NCI-H1417 treated with DMSO at 0.1 percent for 48 hours (cell line): ENCODE results near the gene ANGEL2.
"Not testable (repeated sequence)": the region's sequence is repeated elsewhere in the genome, so short reads cannot be mapped to it uniquely, and the experiment has no call there.

Experiments
- DNase-seq: peaks from one replicate; lab custom pipeline; 2025; lab: John Stamatoyannopoulos, UW

Gene ANGEL2

GRCh38 chr1:213019450-213019849 lies 3.8 kb upstream of the ANGEL2 start:
- DNase-seq: no peak

- DNase-seq: no peak
Observed at GRCh38 chr1:213017447-213018273, 2.0 kb upstream of the ANGEL2 start.

GRCh38 chr1:213014642-213015041 lies 1.0 kb downstream of the ANGEL2 start:
- DNase-seq: no peak

GRCh38 chr1:213008564-213008963 lies 7.1 kb downstream of the ANGEL2 start:
- no peak for DNase-seq

- DNase-seq: no peak
Observed at GRCh38 chr1:213003256-213003655, 12.4 kb downstream of the ANGEL2 start.

GRCh38 chr1:212994926-212995325 lies 20.7 kb downstream of the ANGEL2 start:
- DNase-seq: no peak

- DNase-seq: not testable (repeated sequence)
Observed at GRCh38 chr1:212993960-212994359, 21.7 kb downstream of the ANGEL2 start.

GRCh38 chr1:212990276-212990675 lies 25.4 kb downstream of the ANGEL2 start:
- no peak for DNase-seq

GRCh38 chr1:212987702-212988322 lies 27.9 kb downstream of the ANGEL2 start:
- DNase-seq: no peak

GRCh38 chr1:212986551-212986950 lies 29.1 kb downstream of the ANGEL2 start:
- DNase-seq: no peak

GRCh38 chr1:212984522-212985291 lies 31.0 kb downstream of the ANGEL2 start:
- no peak for DNase-seq

- no peak for DNase-seq
Observed at GRCh38 chr1:212983482-212983881, 32.2 kb downstream of the ANGEL2 start.

- no peak for DNase-seq
Observed at GRCh38 chr1:212982430-212983152, 33.1 kb downstream of the ANGEL2 start.

GRCh38 chr1:212981571-212982328 lies 33.9 kb downstream of the ANGEL2 start:
- no peak for DNase-seq

- no peak for DNase-seq
Observed at GRCh38 chr1:212981025-212981495, 34.6 kb downstream of the ANGEL2 start.

GRCh38 chr1:212980123-212980785 lies 35.4 kb downstream of the ANGEL2 start:
- no peak for DNase-seq

GRCh38 chr1:212979340-212980122 lies 36.1 kb downstream of the ANGEL2 start:
- DNase-seq: no peak

GRCh38 chr1:212977781-212978645 lies 37.7 kb downstream of the ANGEL2 start:
- no peak for DNase-seq

GRCh38 chr1:212976586-212976985 lies 39.1 kb downstream of the ANGEL2 start:
- DNase-seq: no peak
